Thoracic aorta (tissue), 2 donors: Measurements from ENCODE around the gene GBX2. TPM values are rescaled to one million over a fixed set of nuclear protein-coding genes. Genes with fewer than 3 reads are reported as not detected.

Source experiments
- ATAC-seq: fragments of 150-250 bp; one replicate; pipeline ENCODE4 v1.8.0; 2017; ENCODE audit warnings: low read depth; ENCODE audit not compliant: insufficient number of reproducible peaks, low FRiP score
- DNase-seq: peaks from one replicate; pipeline ENCODE4 v3.0.0-alpha.2; 2020; ENCODE audit warnings: low spot score
- H3K27ac ChIP-seq, 2 donors: fragments of 200-600 bp; sonication (generic); 1 replicate in 1 of 2; 2 replicates in 1 of 2; pipeline ENCODE4 v1.5.1; 2016; ENCODE audit warnings: mild to moderate bottlenecking in 2 of 2, moderate library complexity in 2 of 2
- H3K27me3 ChIP-seq: fragments of 200-600 bp; sonication (generic); replicated peaks from 2 replicates; pipeline ENCODE4 v1.6.0; 2016; ENCODE audit warnings: mild to moderate bottlenecking; ENCODE audit not compliant: insufficient read depth
- H3K36me3 ChIP-seq: fragments of 200-600 bp; sonication (generic); one replicate; pipeline ENCODE4 v1.5.1; 2016
- H3K4me1 ChIP-seq, 2 donors: fragments of 200-600 bp; sonication (generic); 1 replicate in 1 of 2; 2 replicates in 1 of 2; pipeline versions ENCODE4 v1.5.1 to v1.6.0; 2016; ENCODE audit warnings: low read depth in 2 of 2, mild to moderate bottlenecking in 1 of 2; ENCODE audit not compliant: control insufficient read depth in 1 of 2
- H3K4me3 ChIP-seq: fragments of 200-600 bp; sonication (generic); 2 replicates; pipeline ENCODE4 v1.5.1; 2016; ENCODE audit warnings: mild to moderate bottlenecking
- H3K9me3 ChIP-seq: fragments of 200-600 bp; sonication (generic); 2 replicates; pipeline ENCODE4 v1.5.1; 2016
- CTCF ChIP-seq: fragments of 200-600 bp; sonication (generic); IDR thresholded peaks from one replicate; pipeline ENCODE4 v1.5.1; 2019; ENCODE audit warnings: antibody characterized with exemption
- total RNA-seq, 2 donors: library from RNA; depleted of rRNA; stranded (reverse); fragments of >200 nt; gene quantifications; one replicate each; pipeline versions ENCODE4 v1.1.0 to v1.2.3, GENCODE V29; 2016

The GBX2 gene
- total RNA-seq, 2 donors from 2014 or later = not detected

GRCh38 chr2:236214376-236214995 lies 46.3 kb upstream of the GBX2 start:
- H3K27ac ChIP-seq = no peak overlapping the region
- TF ChIP-seq CTCF = no peak
- no peaks in the 10 kb centered on the region for H3K36me3 ChIP-seq
- no peak overlapping the region for H3K4me3 ChIP-seq
- no peaks in the 10 kb centered on the region for H3K27me3 ChIP-seq
- DNase-seq (no peak), ATAC-seq (no peak)
- no peaks in the 10 kb centered on the region for H3K4me1 ChIP-seq
- no peaks in the 10 kb centered on the region for H3K9me3 ChIP-seq

GRCh38 chr2:236211296-236211695 lies 43.1 kb upstream of the GBX2 start:
- Histone ChIP-seq H3K4me1 (no peaks in the 10 kb centered on the region), H3K36me3 (no peaks in the 10 kb centered on the region), H3K27ac (no peak overlapping the region), H3K27me3 (no peaks in the 10 kb centered on the region), H3K9me3 (no peaks in the 10 kb centered on the region), H3K4me3 (no peak overlapping the region)
- TF ChIP-seq CTCF = no peak
- no peak for DNase-seq
- ATAC-seq = no peak

- H3K9me3 ChIP-seq = peaks cover 6% of the 10 kb centered on the region
- DNase-seq (no peak), ATAC-seq (no peak)
- TF ChIP-seq CTCF = no peak
- no peaks in the 10 kb centered on the region for H3K4me1 ChIP-seq
- no peaks in the 10 kb centered on the region for H3K27me3 ChIP-seq
- no peaks in the 10 kb centered on the region for H3K36me3 ChIP-seq
- no peak overlapping the region for H3K4me3 ChIP-seq
- no peak overlapping the region for H3K27ac ChIP-seq
Observed at GRCh38 chr2:236210536-236210935, 42.4 kb upstream of the GBX2 start.

GRCh38 chr2:236209996-236210395 lies 41.8 kb upstream of the GBX2 start:
- H3K4me3 ChIP-seq = no peak overlapping the region
- H3K4me1 ChIP-seq = no peaks in the 10 kb centered on the region
- no peaks in the 10 kb centered on the region for H3K27me3 ChIP-seq
- no peaks in the 10 kb centered on the region for H3K36me3 ChIP-seq
- DNase-seq = no peak
- no peak for TF ChIP-seq CTCF
- ATAC-seq = no peak
- H3K27ac ChIP-seq = no peak overlapping the region
- H3K9me3 ChIP-seq = peaks cover 9% of the 10 kb centered on the region

GRCh38 chr2:236209535-236209934 lies 41.3 kb upstream of the GBX2 start:
- Histone ChIP-seq H3K36me3 (no peaks in the 10 kb centered on the region), H3K4me3 (no peak overlapping the region), H3K4me1 (no peaks in the 10 kb centered on the region), H3K27me3 (no peaks in the 10 kb centered on the region), H3K27ac (no peak overlapping the region), H3K9me3 (peaks cover 9% of the 10 kb centered on the region)
- TF ChIP-seq CTCF = no peak
- DNase-seq (no peak), ATAC-seq (no peak)
